Stimulated activated CD8-positive, alpha-beta memory T cell treated with anti-CD3 and anti-CD28 coated beads, Interleukin-4, amount 100 ng/mL, for 1 hour (primary cell): Measurements from ENCODE around the gene CFAP65.

Source experiments
- DNase-seq, 2 donors: peaks; one replicate each; pipeline ENCODE4 v3.0.0-alpha.2; 2020; ENCODE audit warnings: low read depth in 2 of 2, low spot score in 1 of 2

The CFAP65 gene

GRCh38 chr2:219041252-219041651 is at the start of gene CFAP65:
TSS of gene CFAP65 (minus strand) at chr2:219041516. CDS start at chr2:219039048, 2,468 bp downstream.
- DNase-seq: no peak

- no peak for DNase-seq
Measured at GRCh38 chr2:219090436-219091299, 49.4 kb upstream of the CFAP65 start.

GRCh38 chr2:219089330-219089729 is 48.0 kb upstream of the CFAP65 start:
- no peak for DNase-seq

- no peak for DNase-seq
Measured at GRCh38 chr2:219087848-219088247, 46.5 kb upstream of the CFAP65 start.

- DNase-seq: no peak
Measured at GRCh38 chr2:219087361-219087760, 46.0 kb upstream of the CFAP65 start.

GRCh38 chr2:219086196-219086595 is 44.9 kb upstream of the CFAP65 start:
- DNase-seq: no peak

GRCh38 chr2:219084791-219085190 is 43.5 kb upstream of the CFAP65 start:
- no peak for DNase-seq

- DNase-seq: no peak
Measured at GRCh38 chr2:219082332-219082958, 41.1 kb upstream of the CFAP65 start.

- DNase-seq: no peak
Measured at GRCh38 chr2:219081701-219082331, 40.5 kb upstream of the CFAP65 start.

GRCh38 chr2:219081096-219081495 is 39.8 kb upstream of the CFAP65 start:
- no peak for DNase-seq

GRCh38 chr2:219079417-219079816 is 38.1 kb upstream of the CFAP65 start:
- no peak for DNase-seq

GRCh38 chr2:219078951-219079350 is 37.6 kb upstream of the CFAP65 start:
- DNase-seq: no peak

- no peak for DNase-seq
Measured at GRCh38 chr2:219078126-219078525, 36.8 kb upstream of the CFAP65 start.

- DNase-seq: no peak
Measured at GRCh38 chr2:219076253-219076652, 34.9 kb upstream of the CFAP65 start.

GRCh38 chr2:219073413-219074129 is 32.3 kb upstream of the CFAP65 start:
- DNase-seq: no peak

- DNase-seq: no peak
Measured at GRCh38 chr2:219072741-219073250, 31.5 kb upstream of the CFAP65 start.

- DNase-seq: no peak
Measured at GRCh38 chr2:219071131-219071816, 30.0 kb upstream of the CFAP65 start.

GRCh38 chr2:219065484-219065883 is 24.2 kb upstream of the CFAP65 start:
- DNase-seq: no peak

GRCh38 chr2:219062081-219062480 is 20.8 kb upstream of the CFAP65 start:
- DNase-seq: no peak
